Mucosa of descending colon (tissue), 3 donors: ENCODE results near the gene PSMD6. TPM values are rescaled to one million over a fixed set of nuclear protein-coding genes. Genes with fewer than 3 reads are reported as not detected.

Experiments
- ATAC-seq: fragments of 200-7000 bp; cut with Tn5 transposase; one replicate; pipeline ENCODE4 v1.9.1; 2020; ENCODE audit warnings: mild to moderate bottlenecking, moderate library complexity
- DNase-seq, 3 donors: peaks; one replicate each; pipeline ENCODE4 v3.0.0-alpha.2; 2020
- H3K36me3 ChIP-seq: fragments of 200-600 bp; one replicate; pipeline ENCODE4 v1.8.0; 2021; ENCODE audit warnings: low read depth, mild to moderate bottlenecking
- H3K4me1 ChIP-seq: fragments of 200-600 bp; one replicate; pipeline ENCODE4 v1.8.0; 2021; ENCODE audit warnings: low read depth, mild to moderate bottlenecking
- H3K4me3 ChIP-seq: fragments of 200-600 bp; one replicate; pipeline ENCODE4 v1.8.0; 2021; ENCODE audit warnings: mild to moderate bottlenecking
- H3K9me3 ChIP-seq: fragments of 200-600 bp; one replicate; pipeline ENCODE4 v1.8.0; 2021; ENCODE audit warnings: mild to moderate bottlenecking
- intact Hi-C, 2 donors: fragments of 100-400 bp; cut with DNase I in 1 of 2; cut with micrococcal nuclease in 1 of 2; formaldehyde crosslinking; loops; one replicate each; pipeline versions ENCODE4 v1.11.0 to v1.11.1; 2022; cut with DNase I, micrococcal nuclease
- total RNA-seq, 3 donors: library from RNA; stranded (reverse); fragmentation: NEBNext Ultra II Directional in 2 of 3; extraction: Animal tissue kit (Norgen Biotek cat#: 25700) in 2 of 3; gene quantifications; one replicate each; pipeline versions ENCODE4 v1.2.1 to v1.2.4, GENCODE V29; 2021 to 2023
- TF ChIP-seq, protein P1 (sequence below): fragments of 200-600 bp; IDR thresholded peaks from one replicate; pipeline ENCODE4 v1.8.0; 2022; ENCODE audit warnings: antibody characterized with exemption, mild to moderate bottlenecking
- donor health status: DM: no; HTN: no; CAD: no; lungs with moderate emphysema.
- donor health status: DM: no; HTN: no; CAD: no.
- donor health status: DM: no; HTN: yes; CAD: no.

The PSMD6 gene
- total RNA-seq, 3 donors from 2014 or later: 39.1 to 61.8 (median 57.5) TPM

DNA sequence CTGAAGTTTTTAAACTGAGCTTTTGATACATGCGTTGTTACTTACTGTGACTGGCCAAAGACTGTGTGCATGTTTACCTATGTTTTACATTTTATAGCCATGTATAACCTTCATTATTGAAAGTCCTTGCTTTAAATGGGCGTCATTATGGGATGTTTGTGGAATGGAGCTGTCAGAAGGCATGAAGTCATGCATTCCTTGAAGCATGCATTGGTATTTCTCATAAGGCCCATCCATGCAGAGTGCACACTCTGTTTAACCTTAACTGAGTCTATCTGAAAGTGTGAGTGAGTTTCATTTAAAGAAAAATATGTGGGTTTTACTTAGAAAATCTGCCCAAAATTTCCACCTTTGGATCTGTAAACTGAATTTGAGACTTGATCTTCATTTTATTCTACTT is 51.1 kb downstream of the PSMD6 start:
- no peaks in the 10 kb centered on the region for H3K36me3 ChIP-seq
- intact Hi-C loops: no loop called here
- no peaks in the 10 kb centered on the region for H3K9me3 ChIP-seq
- H3K4me1 ChIP-seq: peaks cover 36% of the 10 kb centered on the region
- no peak overlapping the region for H3K4me3 ChIP-seq
- DNase-seq: no peak
- peak; percentile 1 for ATAC-seq
- TF ChIP-seq, protein P1, sequence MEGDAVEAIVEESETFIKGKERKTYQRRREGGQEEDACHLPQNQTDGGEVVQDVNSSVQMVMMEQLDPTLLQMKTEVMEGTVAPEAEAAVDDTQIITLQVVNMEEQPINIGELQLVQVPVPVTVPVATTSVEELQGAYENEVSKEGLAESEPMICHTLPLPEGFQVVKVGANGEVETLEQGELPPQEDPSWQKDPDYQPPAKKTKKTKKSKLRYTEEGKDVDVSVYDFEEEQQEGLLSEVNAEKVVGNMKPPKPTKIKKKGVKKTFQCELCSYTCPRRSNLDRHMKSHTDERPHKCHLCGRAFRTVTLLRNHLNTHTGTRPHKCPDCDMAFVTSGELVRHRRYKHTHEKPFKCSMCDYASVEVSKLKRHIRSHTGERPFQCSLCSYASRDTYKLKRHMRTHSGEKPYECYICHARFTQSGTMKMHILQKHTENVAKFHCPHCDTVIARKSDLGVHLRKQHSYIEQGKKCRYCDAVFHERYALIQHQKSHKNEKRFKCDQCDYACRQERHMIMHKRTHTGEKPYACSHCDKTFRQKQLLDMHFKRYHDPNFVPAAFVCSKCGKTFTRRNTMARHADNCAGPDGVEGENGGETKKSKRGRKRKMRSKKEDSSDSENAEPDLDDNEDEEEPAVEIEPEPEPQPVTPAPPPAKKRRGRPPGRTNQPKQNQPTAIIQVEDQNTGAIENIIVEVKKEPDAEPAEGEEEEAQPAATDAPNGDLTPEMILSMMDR: no peak

DNA sequence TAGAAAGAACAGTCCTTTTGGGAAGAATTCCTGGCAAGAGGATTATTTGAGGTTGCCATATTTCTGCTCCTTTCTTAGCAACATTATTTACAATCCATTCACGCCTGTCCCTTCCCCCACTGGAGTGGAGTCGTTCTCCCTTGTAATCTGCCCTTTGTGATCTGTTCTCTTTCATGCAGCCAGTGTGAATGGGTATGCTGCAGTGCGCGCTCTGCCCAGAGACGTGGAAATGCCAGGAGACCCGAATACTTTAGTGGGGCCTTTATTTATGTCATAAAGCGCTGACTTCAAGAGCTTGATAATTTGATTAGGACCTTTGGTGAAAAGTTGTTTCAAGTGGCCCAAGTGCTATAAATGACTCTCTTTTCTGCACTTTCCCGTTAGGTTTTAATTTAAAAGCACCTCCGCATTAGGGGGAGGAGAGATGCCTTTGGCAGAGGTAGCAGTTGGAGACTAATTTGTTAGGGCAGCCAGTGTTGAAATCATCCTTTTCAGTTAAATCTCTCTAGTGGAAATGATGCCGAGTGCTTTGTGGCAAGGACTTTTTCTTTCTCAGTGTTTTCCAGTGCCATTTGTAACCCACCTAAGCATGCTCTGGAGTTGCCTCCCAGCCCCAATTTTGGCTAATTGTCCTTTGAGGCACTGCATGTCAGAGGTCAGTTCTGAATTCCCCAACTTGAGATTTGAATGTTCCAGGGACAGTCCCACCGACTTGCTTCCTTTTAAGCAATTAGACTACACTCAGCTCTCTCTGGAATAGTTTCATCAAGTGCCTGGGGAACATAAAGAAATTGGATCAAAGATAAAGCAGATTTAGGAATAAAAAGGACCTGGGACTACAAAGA is 52.4 kb downstream of the PSMD6 start:
- Histone ChIP-seq H3K4me1 (peaks cover 48% of the 10 kb centered on the region), H3K36me3 (no peaks in the 10 kb centered on the region), H3K9me3 (no peaks in the 10 kb centered on the region), H3K4me3 (no peak overlapping the region)
- ATAC-seq (no peak), DNase-seq (peak in 1 of 3 donors; percentile 39)
- TF ChIP-seq, protein P1: no peak
- intact Hi-C loops: no loop called here

DNA sequence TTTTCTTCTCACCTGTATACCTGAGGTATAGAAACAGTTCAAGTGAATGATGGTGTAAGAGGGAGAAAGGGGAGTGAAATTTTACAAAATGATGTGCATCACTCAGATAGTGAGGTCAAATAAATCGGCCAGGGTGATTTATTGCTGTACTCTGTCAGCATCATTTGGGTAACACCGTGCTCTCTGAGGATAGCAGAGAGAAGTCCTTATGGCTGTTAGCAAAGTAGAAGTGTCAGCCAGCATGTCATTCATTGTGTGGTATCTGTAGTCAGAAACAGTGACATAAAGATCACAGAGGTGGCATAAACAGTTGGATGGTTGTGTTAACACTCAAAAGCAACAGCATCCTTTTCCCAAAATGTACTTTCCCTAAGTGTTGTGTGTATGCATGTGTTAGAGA is 53.4 kb downstream of the PSMD6 start:
- no peaks in the 10 kb centered on the region for H3K36me3 ChIP-seq
- intact Hi-C loops: no loop called here
- no peaks in the 10 kb centered on the region for H3K9me3 ChIP-seq
- DNase-seq (no peak), ATAC-seq (no peak)
- peaks cover 57% of the 10 kb centered on the region for H3K4me1 ChIP-seq
- H3K4me3 ChIP-seq: no peak overlapping the region
- TF ChIP-seq, protein P1: no peak

GRCh38 chr3:63968612-63969350 is 54.5 kb downstream of the PSMD6 start:
- Histone ChIP-seq H3K4me3 (no peak overlapping the region), H3K4me1 (peaks cover 62% of the 10 kb centered on the region), H3K36me3 (no peaks in the 10 kb centered on the region), H3K9me3 (no peaks in the 10 kb centered on the region)
- TF ChIP-seq, protein P1: no peak
- intact Hi-C loops: no loop called here
- DNase-seq (no peak), ATAC-seq (no peak)

DNA sequence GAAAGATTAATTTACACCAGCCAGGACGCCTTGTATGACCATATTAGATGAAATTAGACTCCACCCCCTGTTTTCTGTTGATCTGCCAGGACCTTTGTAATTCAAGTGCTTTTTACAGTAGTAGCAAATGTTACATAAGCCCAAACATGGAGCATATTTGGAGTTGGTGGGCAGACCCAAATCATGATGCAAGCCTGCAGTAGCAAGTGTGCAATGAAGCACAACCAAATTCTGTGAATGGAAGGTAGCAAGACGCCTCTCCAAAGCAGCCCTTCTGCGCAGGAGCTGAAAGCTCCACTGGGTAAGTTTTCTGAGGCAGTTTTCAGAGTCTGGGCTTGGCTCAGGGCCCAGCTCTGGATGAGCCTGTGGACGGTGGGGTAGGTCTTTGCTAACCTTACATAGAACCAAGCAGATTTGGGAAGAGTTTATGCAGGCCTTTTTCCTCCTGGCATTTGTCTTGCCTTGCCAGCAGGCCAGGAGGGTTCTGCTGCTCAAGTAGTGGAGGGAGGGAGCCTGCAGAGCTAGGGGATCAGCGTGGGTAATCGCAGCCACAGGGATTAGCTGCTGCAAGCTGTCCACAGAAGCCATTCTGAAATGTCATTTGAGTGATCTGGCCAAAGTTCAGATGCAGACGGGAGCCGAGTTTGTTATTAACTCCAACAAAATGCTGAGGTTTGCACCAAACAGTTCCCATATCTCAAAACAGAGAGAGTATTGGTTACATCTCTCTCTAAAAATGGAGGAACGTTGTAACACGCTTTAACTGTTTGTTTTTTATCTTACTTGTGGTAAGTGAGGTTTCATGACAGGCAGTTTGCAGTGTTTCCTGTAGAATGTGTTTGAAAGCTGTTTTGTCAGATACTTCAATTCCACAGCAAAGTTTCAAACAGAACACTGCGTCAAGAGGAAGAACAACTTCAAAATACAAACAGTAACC is 55.4 kb downstream of the PSMD6 start:
- DNase-seq (peak; percentile 64 to 74 (median 69)), ATAC-seq (peak; percentile 69)
- TF ChIP-seq, protein P1: no peak
- no peaks in the 10 kb centered on the region for H3K9me3 ChIP-seq
- intact Hi-C loops: no loop called here
- H3K4me1 ChIP-seq: peaks cover 62% of the 10 kb centered on the region
- no peak overlapping the region for H3K4me3 ChIP-seq
- no peaks in the 10 kb centered on the region for H3K36me3 ChIP-seq
